HS-27A (cell line): ENCODE data around the gene DCP1A.
"Not testable (repeated sequence)": the region's sequence is repeated elsewhere in the genome, so short reads cannot be mapped to it uniquely, and the experiment has no call there.

Experiments
- DNase-seq: peaks from one replicate; pipeline ENCODE4 v3.0.0-alpha.2; 2012; ENCODE audit warnings: low read depth, missing footprints

DCP1A gene

GRCh38 chr3:53328746-53329145 lies 18.6 kb downstream of the DCP1A start:
- DNase-seq, result no peak

GRCh38 chr3:53327986-53328385 lies 19.4 kb downstream of the DCP1A start:
- not testable (repeated sequence) for DNase-seq

- no peak for DNase-seq
These were observed 23.2 kb downstream of the DCP1A start for GRCh38 chr3:53324105-53324504.

- DNase-seq, result no peak
These were observed 26.6 kb downstream of the DCP1A start for GRCh38 chr3:53320697-53321096.

- DNase-seq, result peak; percentile 15
These were observed 28.8 kb downstream of the DCP1A start for GRCh38 chr3:53318522-53318921.

- no peak for DNase-seq
These were observed 34.5 kb downstream of the DCP1A start for GRCh38 chr3:53312832-53313231.

- no peak for DNase-seq
These were observed 35.5 kb downstream of the DCP1A start for GRCh38 chr3:53311882-53312281.

GRCh38 chr3:53303957-53304356 lies 43.4 kb downstream of the DCP1A start:
- no peak for DNase-seq

GRCh38 chr3:53303549-53303948 lies 43.8 kb downstream of the DCP1A start:
- DNase-seq, result no peak

- no peak for DNase-seq
These were observed 46.5 kb downstream of the DCP1A start for GRCh38 chr3:53300826-53301225.

- DNase-seq, result not testable (repeated sequence)
These were observed 47.7 kb downstream of the DCP1A start for GRCh38 chr3:53299611-53300023.

- no peak for DNase-seq
These were observed 51.9 kb downstream of the DCP1A start for GRCh38 chr3:53295410-53295809.

GRCh38 chr3:53293867-53294266 lies 53.5 kb downstream of the DCP1A start:
- DNase-seq, result no peak

- no peak for DNase-seq
These were observed 59.1 kb downstream of the DCP1A start for GRCh38 chr3:53288214-53288613.

- no peak for DNase-seq
These were observed 60.2 kb downstream of the DCP1A start for GRCh38 chr3:53287131-53287629.

GRCh38 chr3:53286727-53287126 lies 60.6 kb downstream of the DCP1A start:
- no peak for DNase-seq

- DNase-seq, result no peak
These were observed 64.8 kb downstream of the DCP1A start for GRCh38 chr3:53282581-53282980.

- no peak for DNase-seq
These were observed 68.7 kb downstream of the DCP1A start for GRCh38 chr3:53278667-53279066.

- no peak for DNase-seq
These were observed 72.3 kb downstream of the DCP1A start for GRCh38 chr3:53274938-53275605.

- no peak for DNase-seq
These were observed 74.1 kb downstream of the DCP1A start for GRCh38 chr3:53273146-53273670.

- peak; percentile 87 for DNase-seq
These were observed 77.2 kb downstream of the DCP1A start for GRCh38 chr3:53269888-53270880.

GRCh38 chr3:53269193-53269592 lies 78.2 kb downstream of the DCP1A start:
- not testable (repeated sequence) for DNase-seq

- DNase-seq, result no peak
These were observed 79.6 kb downstream of the DCP1A start for GRCh38 chr3:53267766-53268165.
